ENCODE measurements around the gene GAGE12H. TPM values are rescaled to one million over a fixed set of nuclear protein-coding genes. Genes with fewer than 3 reads are reported as not detected.

GAGE12H gene
- polyA plus RNA-seq, 1 experiment: not detected

DNA sequence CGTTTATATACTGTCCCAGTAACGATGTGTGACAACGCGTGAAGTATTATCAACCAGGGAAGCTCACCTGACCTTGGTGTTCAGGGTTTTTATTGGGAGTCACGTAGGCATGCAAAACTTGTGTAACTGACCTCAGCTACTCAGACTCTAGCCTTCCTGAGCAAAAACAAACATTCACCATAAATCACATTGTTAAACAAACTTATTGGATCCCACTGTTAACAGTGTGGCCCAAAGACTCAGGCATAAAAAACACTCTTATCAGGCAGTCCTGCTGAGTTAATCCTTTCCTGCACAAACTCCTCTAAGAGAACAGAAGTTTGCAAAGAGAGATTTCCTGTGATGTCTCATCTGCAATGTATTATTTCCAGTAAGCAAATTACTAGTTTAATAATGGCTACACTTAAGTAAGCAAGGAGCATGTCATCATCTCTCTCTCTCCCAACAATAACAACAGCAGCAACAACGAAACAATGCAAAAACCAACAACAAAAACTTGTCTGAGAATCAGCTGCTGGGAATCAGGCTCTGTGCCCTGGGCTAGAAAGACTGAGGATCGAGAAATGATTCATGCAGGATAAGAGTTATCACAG is 31.1 kb downstream of the GAGE12H start:
- H3K27ac ChIP-seq (ENCODE audit: low read depth, low read length): no peak overlapping the region
- TF ChIP-seq, protein P1, sequence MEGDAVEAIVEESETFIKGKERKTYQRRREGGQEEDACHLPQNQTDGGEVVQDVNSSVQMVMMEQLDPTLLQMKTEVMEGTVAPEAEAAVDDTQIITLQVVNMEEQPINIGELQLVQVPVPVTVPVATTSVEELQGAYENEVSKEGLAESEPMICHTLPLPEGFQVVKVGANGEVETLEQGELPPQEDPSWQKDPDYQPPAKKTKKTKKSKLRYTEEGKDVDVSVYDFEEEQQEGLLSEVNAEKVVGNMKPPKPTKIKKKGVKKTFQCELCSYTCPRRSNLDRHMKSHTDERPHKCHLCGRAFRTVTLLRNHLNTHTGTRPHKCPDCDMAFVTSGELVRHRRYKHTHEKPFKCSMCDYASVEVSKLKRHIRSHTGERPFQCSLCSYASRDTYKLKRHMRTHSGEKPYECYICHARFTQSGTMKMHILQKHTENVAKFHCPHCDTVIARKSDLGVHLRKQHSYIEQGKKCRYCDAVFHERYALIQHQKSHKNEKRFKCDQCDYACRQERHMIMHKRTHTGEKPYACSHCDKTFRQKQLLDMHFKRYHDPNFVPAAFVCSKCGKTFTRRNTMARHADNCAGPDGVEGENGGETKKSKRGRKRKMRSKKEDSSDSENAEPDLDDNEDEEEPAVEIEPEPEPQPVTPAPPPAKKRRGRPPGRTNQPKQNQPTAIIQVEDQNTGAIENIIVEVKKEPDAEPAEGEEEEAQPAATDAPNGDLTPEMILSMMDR (IDR thresholded peaks at IDR 0.05; ENCODE audit: low read depth, low read length): no peak
- H3K9me3 ChIP-seq (ENCODE audit: control insufficient read depth, insufficient read depth, low read length): no peaks in the 10 kb centered on the region
- DNase-seq (ENCODE audit: low read depth, low spot score): no peak
- POLR2A ChIA-PET: no interaction called here
- no peak overlapping the region for H3K4me3 ChIP-seq (ENCODE audit: low read depth, low read length)
- CTCF ChIA-PET: no interaction called here
- no peaks in the 10 kb centered on the region for H3K27me3 ChIP-seq (ENCODE audit: control insufficient read depth, insufficient read depth, low read length)

DNA sequence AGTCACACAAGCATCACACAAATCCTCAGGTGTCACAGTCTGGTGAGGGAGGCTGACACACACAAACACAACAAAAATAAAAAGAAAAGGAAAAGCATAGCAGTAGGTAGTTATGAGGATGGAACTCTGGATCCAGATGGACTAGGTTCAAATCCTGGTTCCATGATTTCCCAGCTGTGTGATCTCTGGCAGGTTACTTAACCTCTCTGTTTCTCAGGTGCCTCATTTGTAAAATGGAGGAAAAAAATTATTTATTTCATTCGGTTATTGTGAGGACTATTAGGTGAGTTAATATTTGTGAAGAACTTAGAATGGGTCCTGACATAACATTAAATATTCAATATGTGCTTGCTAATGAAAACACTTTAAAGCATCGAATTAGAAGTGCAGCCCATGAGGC is 38.8 kb downstream of the GAGE12H start:
- TF ChIP-seq, protein P1 (IDR thresholded peaks at IDR 0.05; ENCODE audit: low read depth, low read length): no peak
- ChIA-PET POLR2A (no interaction called here), CTCF (no interaction called here)
- Histone ChIP-seq H3K4me3 (ENCODE audit: low read depth, low read length) (no peak overlapping the region), H3K9me3 (ENCODE audit: control insufficient read depth, insufficient read depth, low read length) (peaks cover 3% of the 10 kb centered on the region; the same call in 1 of the 2 replicates), H3K27ac (ENCODE audit: low read depth, low read length) (no peak overlapping the region), H3K27me3 (ENCODE audit: control insufficient read depth, insufficient read depth, low read length) (no peaks in the 10 kb centered on the region)
- DNase-seq (ENCODE audit: low read depth, low spot score): no peak

DNA sequence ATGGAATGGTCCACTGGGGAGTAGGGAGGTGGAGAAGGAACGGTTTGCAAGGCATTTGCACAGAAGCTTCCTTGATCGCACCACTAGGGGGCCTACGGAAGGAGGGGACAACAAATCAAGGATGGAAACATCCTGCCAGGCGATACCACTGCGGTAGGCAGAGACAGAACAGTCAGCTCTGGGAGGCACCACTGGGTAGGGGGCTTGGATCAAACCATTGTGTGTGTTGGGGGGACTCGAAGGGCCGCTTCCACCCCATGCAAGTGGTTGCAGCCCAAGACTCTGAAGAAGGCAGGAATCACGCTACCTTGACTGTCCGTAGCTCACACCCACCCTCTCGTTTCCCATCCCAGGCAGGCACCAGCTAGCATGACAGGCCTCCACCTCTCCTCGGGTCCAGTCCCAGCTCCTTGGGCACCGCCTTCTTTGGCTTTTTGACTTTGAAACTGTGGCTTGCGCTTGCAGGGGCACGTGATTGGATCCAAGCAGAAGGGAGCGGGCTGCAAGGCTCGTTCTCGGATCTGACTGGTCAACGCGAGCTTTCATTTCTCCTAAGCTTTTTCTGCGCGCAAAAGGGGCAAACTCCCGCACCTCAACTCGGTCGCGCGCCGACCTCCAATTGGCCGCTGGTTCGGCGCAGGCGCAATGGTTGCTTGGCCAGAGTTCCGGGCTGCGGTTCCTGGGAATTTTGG is 47.5 kb downstream of the GAGE12H start:
- Histone ChIP-seq H3K27ac (ENCODE audit: low read depth, low read length) (no peak overlapping the region), H3K4me3 (ENCODE audit: low read depth, low read length) (no peak overlapping the region), H3K9me3 (ENCODE audit: control insufficient read depth, insufficient read depth, low read length) (peaks cover 10% of the 10 kb centered on the region), H3K27me3 (ENCODE audit: control insufficient read depth, insufficient read depth, low read length) (no peaks in the 10 kb centered on the region)
- CTCF ChIA-PET: no interaction called here
- no peak for DNase-seq (ENCODE audit: low read depth, low spot score)
- TF ChIP-seq, protein P1 (IDR thresholded peaks at IDR 0.05; ENCODE audit: low read depth, low read length): no peak
- POLR2A ChIA-PET: no interaction called here

Small RNA genes within 50 kb of the gene (small RNA-seq; reads per million reads assigned to genes)
- not detected for gene GAGE12B (ENCODE audit: insufficient read length, low read depth)

Other genes starting within 250 kb of the GAGE12H start
- not detected in 2 replicates for gene GAGE13, start 248.4 kb upstream of the GAGE12H start, polyA plus RNA-seq (2011; rRNA removed)
- not detected in 2 replicates for gene GAGE12C, start 47.8 kb upstream of the GAGE12H start, polyA plus RNA-seq (2011; rRNA removed)
- gene GAGE12D, start 38.2 kb upstream of the GAGE12H start, polyA plus RNA-seq (2011; rRNA removed): not detected in 2 replicates
- gene GAGE12E, start 28.7 kb upstream of the GAGE12H start, polyA plus RNA-seq (2011; rRNA removed): not detected in 2 replicates
- not detected in 2 replicates for gene GAGE12F, start 19.1 kb upstream of the GAGE12H start, polyA plus RNA-seq (2011; rRNA removed)
- not detected in 2 replicates for gene GAGE12G, start 9.5 kb upstream of the GAGE12H start, polyA plus RNA-seq (2011; rRNA removed)
- not detected in 2 replicates for gene GAGE2A, start 9.5 kb downstream of the GAGE12H start, polyA plus RNA-seq (2011; rRNA removed)
- gene GAGE1, start 19.1 kb downstream of the GAGE12H start, polyA plus RNA-seq (2011; rRNA removed): not detected in 2 replicates
- gene PAGE1, start 116.0 kb downstream of the GAGE12H start, polyA plus RNA-seq (2011; rRNA removed): not detected in 2 replicates
- gene PAGE4, start 249.4 kb downstream of the GAGE12H start, polyA plus RNA-seq (2011; rRNA removed): not detected in 2 replicates